Transverse colon (tissue), 4 donors: Measurements from ENCODE around the gene APBA3. TPM values are rescaled to one million over a fixed set of nuclear protein-coding genes. Genes with fewer than 3 reads are reported as not detected.
A peak's percentile ranks its signal among the peaks of the same experiment; 100 is the strongest.

Experiments used
- DNase-seq: peaks from one replicate; pipeline ENCODE4 v3.0.0-alpha.2; 2019
- H3K27ac ChIP-seq, 4 donors: fragments of 200-600 bp; sonication (generic); 2 replicates each; pipeline ENCODE4 v1.5.1; 2016 to 2018; ENCODE audit warnings: inconsistent platforms in 4 of 4
- H3K27me3 ChIP-seq: fragments of 200-600 bp; sonication (generic); 2 replicates; pipeline ENCODE4 v1.5.1; 2017; ENCODE audit warnings: inconsistent platforms
- H3K36me3 ChIP-seq, 4 donors: fragments of 200-600 bp; sonication (generic); 2 replicates each; pipeline ENCODE4 v1.5.1; 2017 to 2019; ENCODE audit warnings: inconsistent platforms in 4 of 4
- H3K4me1 ChIP-seq, 4 donors: fragments of 200-600 bp; sonication (generic); 2 replicates each; pipeline ENCODE4 v1.5.1; 2017 to 2020; ENCODE audit warnings: inconsistent platforms in 4 of 4
- H3K4me3 ChIP-seq, 4 donors: fragments of 200-600 bp; sonication (generic); 1 replicate in 1 of 4; 2 replicates in 3 of 4; pipeline versions ENCODE4 v1.5.1 to v1.6.1; 2017 to 2019; ENCODE audit warnings: inconsistent platforms in 4 of 4
- H3K9me3 ChIP-seq, 2 donors: fragments of 200-600 bp; sonication (generic); 2 replicates each; pipeline ENCODE4 v1.5.1; 2017 to 2019; ENCODE audit warnings: inconsistent platforms in 2 of 2
- CTCF ChIP-seq, 5 experiments: fragments of 200-600 bp in 3 of 5; fragments of 450-650 bp in 2 of 5; sonication (generic) in 3 of 5; IDR thresholded peaks; 1 replicate in 2 of 5; 2 replicates in 3 of 5; pipeline ENCODE4 v1.5.1; 2016 to 2017; ENCODE audit warnings: antibody characterized with exemption in 5 of 5, inconsistent platforms in 3 of 5, mild to moderate bottlenecking in 2 of 5, moderate library complexity in 1 of 5
- EP300 ChIP-seq: sonication (generic); formaldehyde crosslinking; IDR thresholded peaks from one replicate; pipeline ENCODE4 v1.6.1; 2017; ENCODE audit warnings: antibody characterized with exemption, low read depth
- POLR2A ChIP-seq: fragments of 450-650 bp; IDR thresholded peaks from one replicate; pipeline ENCODE4 v1.6.1; 2016; ENCODE audit warnings: antibody characterized with exemption, mild to moderate bottlenecking, moderate library complexity
- POLR2AphosphoS5 ChIP-seq, 3 donors: sonication (generic); formaldehyde crosslinking; IDR thresholded peaks; one replicate each; pipeline ENCODE4 v1.6.1; 2016; ENCODE audit warnings: antibody characterized with exemption in 3 of 3
- WGBS, 2 donors: methylation state at CpG; one replicate each; pipeline ENCODE4 v1.1.5; 2018; ENCODE audit warnings: low coverage in 1 of 2; 5-methylcytosine and 5-hydroxymethylcytosine counted together
- in situ Hi-C, 4 donors: fragments of 200-750 bp; cut with MboI; loops; one replicate each; pipeline versions ENCODE4 v1.15.0 to v1.15.1; 2017; ENCODE audit warnings: low sequenced_read_pairs in 3 of 4, low pct_ligation_motif_present in 1 of 4, low pct_unique_long_range_greater_than_20kb in 1 of 4
- intact Hi-C: fragments of 100-400 bp; cut with DNase I; formaldehyde crosslinking; loops from one replicate; pipeline ENCODE4 v1.15.1; 2023; ENCODE audit warnings: low total_unique reads
- total RNA-seq, 4 donors: library from RNA; depleted of rRNA; stranded (reverse); fragments of >200 nt; gene quantifications; one replicate each; pipeline ENCODE4 v1.1.0, GENCODE V29; 2016

APBA3 gene
- total RNA-seq, 4 donors from 2014 or later = 24.0 to 284 (median 95.7) TPM

- Histone ChIP-seq H3K4me1 (peaks cover 0 to 1% (median 0%) of the 10 kb centered on the region in 4 donors), H3K4me3 (no peak overlapping the region), H3K36me3 (no peaks in the 10 kb centered on the region), H3K27me3 (peaks cover 18% of the 10 kb centered on the region), H3K9me3 (no peaks in the 10 kb centered on the region), H3K27ac (no peak overlapping the region)
- intact Hi-C loops (no loop called here), in situ Hi-C loops (no loop called here)
- 79% methylated on average over 7 of the region's 7 CpGs; no CpG with 5 or more reads in 1 of the 2 donors for WGBS, 2 donors
- no peak for DNase-seq
- TF ChIP-seq EP300 = no peak
- no peak for TF ChIP-seq POLR2A
- no peak for TF ChIP-seq CTCF (IDR thresholded peaks at IDR 0.05)
- TF ChIP-seq POLR2AphosphoS5 (IDR thresholded peaks at IDR 0.05) = no peak
Measured at GRCh38 chr19:3790941-3791340, 29.4 kb upstream of the APBA3 start.

DNA sequence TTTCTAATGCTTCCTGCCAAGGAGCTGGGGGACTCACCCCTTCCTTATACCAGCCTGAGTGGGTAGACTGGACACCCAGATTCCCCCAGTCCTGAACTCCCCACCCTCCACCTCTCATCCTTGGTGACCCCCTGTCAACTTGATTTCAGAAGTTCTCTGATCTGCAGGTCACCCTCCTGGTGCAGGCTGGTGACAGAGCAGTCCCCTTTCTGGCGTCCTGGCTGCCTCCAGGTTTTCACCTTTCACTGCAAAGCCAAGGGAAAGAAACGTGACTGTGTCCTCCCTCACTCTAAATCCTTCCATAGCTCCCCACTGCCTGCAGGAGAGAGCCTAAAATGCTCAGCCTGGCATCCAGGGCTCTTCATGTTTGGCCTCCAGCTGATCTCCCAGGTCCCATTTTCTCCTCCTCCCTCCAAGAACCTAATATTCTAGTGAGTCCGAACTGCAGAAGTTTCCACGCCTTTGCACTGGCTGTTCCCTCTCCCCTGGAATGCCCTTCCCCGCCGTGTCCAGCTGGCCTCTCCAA, 28.8 kb upstream of the APBA3 start:
- no peak for TF ChIP-seq CTCF (IDR thresholded peaks at IDR 0.05)
- TF ChIP-seq EP300 = no peak
- TF ChIP-seq POLR2A = no peak
- TF ChIP-seq POLR2AphosphoS5 (IDR thresholded peaks at IDR 0.05) = no peak
- 69 to 88% methylated on average over 3 to 6 of the region's 6 CpGs for WGBS, 2 donors
- Histone ChIP-seq H3K36me3 (no peaks in the 10 kb centered on the region), H3K27me3 (peaks cover 24% of the 10 kb centered on the region), H3K4me1 (peaks cover 0 to 6% (median 0%) of the 10 kb centered on the region in 4 donors), H3K27ac (no peak overlapping the region), H3K9me3 (no peaks in the 10 kb centered on the region), H3K4me3 (no peak overlapping the region)
- intact Hi-C loops = no loop called here
- in situ Hi-C loops = no loop called here
- DNase-seq = no peak

GRCh38 chr19:3788996-3789778, 27.7 kb upstream of the APBA3 start:
- no peak for DNase-seq
- H3K4me1 ChIP-seq = peaks cover 0 to 8% (median 0%) of the 10 kb centered on the region in 4 donors
- WGBS, 2 donors = 44% methylated on average over 11 to 16 of the region's 16 CpGs
- peaks cover 35% of the 10 kb centered on the region for H3K27me3 ChIP-seq
- intact Hi-C loops (no loop called here), in situ Hi-C loops (no loop called here)
- H3K9me3 ChIP-seq = no peaks in the 10 kb centered on the region
- H3K36me3 ChIP-seq = no peaks in the 10 kb centered on the region
- H3K4me3 ChIP-seq = no peak overlapping the region
- TF ChIP-seq CTCF (IDR thresholded peaks at IDR 0.05) (no peak), POLR2AphosphoS5 (IDR thresholded peaks at IDR 0.05) (no peak), POLR2A (no peak), EP300 (no peak)
- H3K27ac ChIP-seq = no peak overlapping the region

GRCh38 chr19:3785938-3786824, 24.7 kb upstream of the APBA3 start, which contains the start of gene MATK:
Gene MATK, minus strand, starts transcription at chr19:3786381. Its CDS starts 1,246 bp downstream, at chr19:3785135.
- TF ChIP-seq POLR2A (no peak), POLR2AphosphoS5 (IDR thresholded peaks at IDR 0.05) (no peak), EP300 (no peak), CTCF (IDR thresholded peaks at IDR 0.05) (no peak)
- Histone ChIP-seq H3K27me3 (peaks cover 40% of the 10 kb centered on the region), H3K4me3 (peak within 1 kb of the TSS in 3 of 4 donors; percentile 4 to 36 (median 24)), H3K27ac (peak within 1 kb of the TSS in 1 of 4 donors; percentile 20), H3K4me1 (peaks cover 0 to 8% (median 0%) of the 10 kb centered on the region in 4 donors), H3K36me3 (no peaks in the 10 kb centered on the region), H3K9me3 (peaks cover 13 to 14% of the 10 kb centered on the region in 2 donors)
- intact Hi-C loops = no loop called here
- 10 to 60% methylated on average over 2 to 60 of the region's 101 CpGs for WGBS, 2 donors
- no peak for DNase-seq
- in situ Hi-C loops = no loop called here
